ENCODE data around the gene PSPH. TPM values are rescaled to one million over a fixed set of nuclear protein-coding genes. Genes with fewer than 3 reads are reported as not detected.

The PSPH gene
- total RNA-seq, 1 experiment from 2014 or later, result 59.0 TPM

DNA sequence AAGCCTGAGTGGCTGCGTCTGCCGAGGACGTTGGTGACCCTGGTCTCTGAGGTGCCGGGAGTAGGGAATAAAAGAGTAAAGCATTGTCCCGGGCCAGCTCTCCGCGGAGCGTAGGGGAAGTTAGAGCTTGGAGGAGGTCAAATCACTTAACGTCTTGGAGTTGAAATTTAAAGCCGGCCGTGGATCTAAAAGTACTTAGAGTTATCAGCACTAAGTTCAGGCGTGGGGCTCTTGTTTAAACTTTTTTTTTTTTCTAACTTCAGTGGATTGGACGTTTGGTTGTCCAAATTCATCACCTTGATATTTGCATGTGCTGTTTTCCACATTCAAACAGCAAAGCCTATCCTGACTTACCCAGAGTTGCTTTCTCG, 86.2 kb downstream of the PSPH start:
- Histone ChIP-seq H3K27me3 (replicated peaks; ENCODE audit: insufficient read depth, low read depth, low read length, poor library complexity) (no peaks in the 10 kb centered on the region), H3K4me3 (ENCODE audit: low read depth, low read length, poor library complexity, severe bottlenecking) (peak overlapping the region; percentile 96), H3K27ac (ENCODE audit: low read depth, low read length, poor library complexity, severe bottlenecking) (peak overlapping the region; percentile 95), H3K4me1 (ENCODE audit: insufficient read depth, low read length, poor library complexity, severe bottlenecking) (peaks cover 5% of the 10 kb centered on the region), H3K9me3 (ENCODE audit: low read depth, low read length, poor library complexity, severe bottlenecking) (no peaks in the 10 kb centered on the region), H3K36me3 (ENCODE audit: insufficient read depth, low read length, poor library complexity, severe bottlenecking) (peaks cover 16% of the 10 kb centered on the region)
- no peak for TF ChIP-seq EZH2 (IDR thresholded peaks at IDR 0.05; ENCODE audit: borderline replicate concordance, low read depth, low read length, poor library complexity, severe bottlenecking)
- TF ChIP-seq CTCF (conservative IDR thresholded peaks at IDR 0.05; ENCODE audit: low read depth, low read length), result no peak
- no TSS peak for BruUV-seq (replicated peaks)
- ChIA-PET POLR2A (ENCODE audit: low non-redundant PET) (no interaction called here), CTCF (interaction anchor here (1.0 kb wide), 1 partner anchor 10 kb away, joined by 3 read pairs; no protein-coding TSS in a partner anchor)
- peak; percentile 37 for DNase-seq (ENCODE audit: low spot score)
- intact Hi-C loops (cut with micrococcal nuclease; ENCODE audit: unreplicated experiment), result loop anchor here (2.0 kb wide), 1 partner anchor 324 kb away; no protein-coding TSS in a partner anchor

- Histone ChIP-seq H3K36me3 (ENCODE audit: insufficient read depth, low read length, poor library complexity, severe bottlenecking) (peaks cover 16% of the 10 kb centered on the region), H3K27ac (ENCODE audit: low read depth, low read length, poor library complexity, severe bottlenecking) (peak within 1 kb of the TSS; percentile 95), H3K4me3 (ENCODE audit: low read depth, low read length, poor library complexity, severe bottlenecking) (peak within 1 kb of the TSS; percentile 96), H3K27me3 (replicated peaks; ENCODE audit: insufficient read depth, low read depth, low read length, poor library complexity) (no peaks in the 10 kb centered on the region), H3K4me1 (ENCODE audit: insufficient read depth, low read length, poor library complexity, severe bottlenecking) (peaks cover 5% of the 10 kb centered on the region), H3K9me3 (ENCODE audit: low read depth, low read length, poor library complexity, severe bottlenecking) (no peaks in the 10 kb centered on the region)
- no TSS peak for BruUV-seq (replicated peaks)
- POLR2A ChIA-PET (ENCODE audit: low non-redundant PET), result interaction anchor here (0.6 kb wide), 1 partner anchor 260 kb away, joined by 3 read pairs; no protein-coding TSS in a partner anchor
- CTCF ChIA-PET, result interaction anchor here (1.0 kb wide), 1 partner anchor 9 kb away, joined by 3 read pairs; no protein-coding TSS in a partner anchor
- DNase-seq (ENCODE audit: low spot score), result peak; percentile 81
- intact Hi-C loops (cut with micrococcal nuclease; ENCODE audit: unreplicated experiment), result loop anchor here (2.0 kb wide), 1 partner anchor 324 kb away; no protein-coding TSS in a partner anchor
- TF ChIP-seq EZH2 (IDR thresholded peaks at IDR 0.05; ENCODE audit: borderline replicate concordance, low read depth, low read length, poor library complexity, severe bottlenecking), result no peak
- no peak; the same call in 1 of the 2 replicates for TF ChIP-seq CTCF (conservative IDR thresholded peaks at IDR 0.05; ENCODE audit: low read depth, low read length)
These were observed 86.8 kb downstream of the PSPH start, which contains the start of gene NIPSNAP2 for GRCh38 chr7:55964261-55965099. NIPSNAP2 (plus strand) TSS chr7:55964585; CDS start chr7:55964610, 25 bp downstream.

DNA sequence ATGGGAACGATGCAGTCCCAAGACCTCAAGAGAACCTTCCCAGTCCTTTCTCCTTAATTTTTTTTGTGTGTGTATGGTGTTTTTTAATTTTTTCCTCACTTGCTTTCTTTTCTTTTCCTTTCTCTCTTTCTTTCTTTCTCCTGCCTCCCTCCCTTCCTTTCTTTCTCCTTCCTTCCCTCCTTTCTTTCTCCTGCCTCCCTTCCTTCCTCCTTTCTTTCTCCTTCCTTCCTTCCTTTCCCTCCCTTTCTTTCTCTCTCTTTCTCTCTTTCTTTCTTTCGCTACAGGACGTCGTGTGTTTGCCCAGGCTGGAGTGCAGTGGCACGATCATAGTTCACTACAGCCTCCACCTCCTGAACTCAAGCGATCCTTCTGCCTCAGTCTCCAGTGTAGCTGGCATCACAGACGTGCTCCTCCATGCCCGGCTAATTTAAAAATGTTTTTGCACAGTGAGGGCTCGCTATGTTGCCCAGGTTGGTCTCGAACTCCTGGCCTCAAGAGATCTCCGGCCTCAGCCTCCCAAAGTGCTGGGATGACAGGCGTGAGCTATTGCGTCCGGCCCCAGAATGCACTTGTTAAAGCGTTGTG, 87.6 kb downstream of the PSPH start:
- H3K4me1 ChIP-seq (ENCODE audit: insufficient read depth, low read length, poor library complexity, severe bottlenecking), result peaks cover 5% of the 10 kb centered on the region
- intact Hi-C loops (cut with micrococcal nuclease; ENCODE audit: unreplicated experiment), result loop anchor here (2.0 kb wide), 1 partner anchor 323 kb away; no protein-coding TSS in a partner anchor
- H3K4me3 ChIP-seq (ENCODE audit: low read depth, low read length, poor library complexity, severe bottlenecking), result peak overlapping the region; percentile 96
- H3K9me3 ChIP-seq (ENCODE audit: low read depth, low read length, poor library complexity, severe bottlenecking), result no peaks in the 10 kb centered on the region
- ChIA-PET POLR2A (ENCODE audit: low non-redundant PET) (interaction anchor here (0.6 kb wide), 1 partner anchor 259 kb away, joined by 3 read pairs; no protein-coding TSS in a partner anchor), CTCF (interaction anchor here (0.5 kb wide), 1 partner anchor 405 kb away, joined by 3 read pairs; no protein-coding TSS in a partner anchor)
- H3K27ac ChIP-seq (ENCODE audit: low read depth, low read length, poor library complexity, severe bottlenecking), result peak overlapping the region; percentile 24
- no peak for TF ChIP-seq EZH2 (IDR thresholded peaks at IDR 0.05; ENCODE audit: borderline replicate concordance, low read depth, low read length, poor library complexity, severe bottlenecking)
- no peak for TF ChIP-seq CTCF (conservative IDR thresholded peaks at IDR 0.05; ENCODE audit: low read depth, low read length)
- no peaks in the 10 kb centered on the region for H3K27me3 ChIP-seq (replicated peaks; ENCODE audit: insufficient read depth, low read depth, low read length, poor library complexity)
- H3K36me3 ChIP-seq (ENCODE audit: insufficient read depth, low read length, poor library complexity, severe bottlenecking), result peaks cover 12% of the 10 kb centered on the region
- no TSS peak for BruUV-seq (replicated peaks)
- DNase-seq (ENCODE audit: low spot score), result no peak
